Breast epithelium (tissue), 3 donors: ENCODE results near the gene UMODL1.

Source experiments
- POLR2A ChIP-seq: fragments of 450-650 bp; IDR thresholded peaks from one replicate; pipeline ENCODE4 v1.6.1; 2016; ENCODE audit warnings: antibody characterized with exemption, mild to moderate bottlenecking, moderate library complexity
- POLR2AphosphoS5 ChIP-seq, 3 donors: sonication (generic); formaldehyde crosslinking; IDR thresholded peaks; one replicate each; pipeline ENCODE4 v1.6.1; 2017; ENCODE audit warnings: antibody characterized with exemption in 3 of 3
- TF ChIP-seq, protein P1 (sequence below), 3 donors: fragments of 450-650 bp; IDR thresholded peaks; one replicate each; pipeline ENCODE4 v1.5.1; 2016 to 2017; ENCODE audit warnings: antibody characterized with exemption in 3 of 3, mild to moderate bottlenecking in 3 of 3, moderate library complexity in 3 of 3

DNA sequence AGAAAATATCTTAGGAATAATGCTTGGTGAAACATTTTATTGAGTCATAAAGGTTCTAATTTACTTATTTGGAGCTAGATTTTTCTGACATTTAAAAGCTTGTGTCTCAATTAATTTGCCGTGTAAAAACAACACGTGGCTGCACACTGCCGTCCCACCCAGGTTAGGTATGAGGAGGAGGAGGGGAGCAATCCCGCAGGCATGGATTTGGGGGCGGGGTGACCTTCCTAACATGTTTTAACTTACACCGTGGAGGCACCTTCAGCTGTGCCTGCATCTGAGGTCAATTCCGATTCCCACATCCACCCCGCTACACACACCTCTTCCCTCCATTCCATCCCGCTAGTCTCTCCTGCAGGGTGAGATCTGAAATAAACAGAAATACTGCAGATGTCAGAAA lies 28.5 kb upstream of the UMODL1 start:
- TF ChIP-seq, protein P1, sequence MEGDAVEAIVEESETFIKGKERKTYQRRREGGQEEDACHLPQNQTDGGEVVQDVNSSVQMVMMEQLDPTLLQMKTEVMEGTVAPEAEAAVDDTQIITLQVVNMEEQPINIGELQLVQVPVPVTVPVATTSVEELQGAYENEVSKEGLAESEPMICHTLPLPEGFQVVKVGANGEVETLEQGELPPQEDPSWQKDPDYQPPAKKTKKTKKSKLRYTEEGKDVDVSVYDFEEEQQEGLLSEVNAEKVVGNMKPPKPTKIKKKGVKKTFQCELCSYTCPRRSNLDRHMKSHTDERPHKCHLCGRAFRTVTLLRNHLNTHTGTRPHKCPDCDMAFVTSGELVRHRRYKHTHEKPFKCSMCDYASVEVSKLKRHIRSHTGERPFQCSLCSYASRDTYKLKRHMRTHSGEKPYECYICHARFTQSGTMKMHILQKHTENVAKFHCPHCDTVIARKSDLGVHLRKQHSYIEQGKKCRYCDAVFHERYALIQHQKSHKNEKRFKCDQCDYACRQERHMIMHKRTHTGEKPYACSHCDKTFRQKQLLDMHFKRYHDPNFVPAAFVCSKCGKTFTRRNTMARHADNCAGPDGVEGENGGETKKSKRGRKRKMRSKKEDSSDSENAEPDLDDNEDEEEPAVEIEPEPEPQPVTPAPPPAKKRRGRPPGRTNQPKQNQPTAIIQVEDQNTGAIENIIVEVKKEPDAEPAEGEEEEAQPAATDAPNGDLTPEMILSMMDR (IDR thresholded peaks at IDR 0.05), result no peak
- TF ChIP-seq POLR2A (no peak), POLR2AphosphoS5 (IDR thresholded peaks at IDR 0.05) (no peak)
